Upper lobe of left lung (tissue), 4 donors: ENCODE data around the gene FAM83D.

ENCODE experiments used
- EP300 ChIP-seq, 4 donors: sonication (generic); formaldehyde crosslinking; IDR thresholded peaks; one replicate each; pipeline ENCODE4 v1.5.1; 2017; ENCODE audit warnings: antibody characterized with exemption in 4 of 4, control low read depth in 2 of 4
- POLR2A ChIP-seq, 4 donors: fragments of 450-650 bp; IDR thresholded peaks; one replicate each; pipeline ENCODE4 v1.5.1; 2016 to 2017; ENCODE audit warnings: antibody characterized with exemption in 4 of 4, mild to moderate bottlenecking in 2 of 4
- POLR2AphosphoS5 ChIP-seq, 2 donors: sonication (generic); formaldehyde crosslinking; IDR thresholded peaks; one replicate each; pipeline ENCODE4 v1.5.1; 2017; ENCODE audit warnings: antibody characterized with exemption in 2 of 2
- TF ChIP-seq, protein P1 (sequence below), 6 experiments: fragments of 450-650 bp in 4 of 6; fragments of 200-600 bp in 2 of 6; sonication (generic) in 2 of 6; IDR thresholded peaks; one replicate each; pipeline ENCODE4 v1.5.1; 2016 to 2019; ENCODE audit warnings: antibody characterized with exemption in 6 of 6

DNA sequence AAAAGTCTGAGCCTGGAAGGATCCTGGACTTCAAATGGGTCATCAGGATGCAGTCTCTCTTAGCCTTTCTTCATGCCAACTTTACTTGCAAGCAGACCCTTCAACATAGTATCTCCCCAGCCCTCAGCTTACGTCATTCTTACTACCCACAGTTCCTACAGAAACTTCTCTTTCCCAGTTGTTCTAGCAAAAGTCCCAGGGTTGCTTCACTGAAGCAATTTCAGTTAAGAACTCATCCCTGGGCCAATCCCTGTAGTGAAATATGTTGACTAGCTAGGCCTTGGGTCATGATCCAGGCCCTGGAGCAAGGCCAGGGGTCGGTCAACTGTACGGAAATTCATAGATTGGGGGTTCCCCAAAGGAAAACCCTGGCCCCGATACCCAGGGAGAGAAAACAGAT, 8.6 kb upstream of the FAM83D start:
- TF ChIP-seq POLR2A (IDR thresholded peaks at IDR 0.05) (no peak), EP300 (IDR thresholded peaks at IDR 0.05) (no peak), POLR2AphosphoS5 (IDR thresholded peaks at IDR 0.05) (no peak)
- TF ChIP-seq, protein P1, sequence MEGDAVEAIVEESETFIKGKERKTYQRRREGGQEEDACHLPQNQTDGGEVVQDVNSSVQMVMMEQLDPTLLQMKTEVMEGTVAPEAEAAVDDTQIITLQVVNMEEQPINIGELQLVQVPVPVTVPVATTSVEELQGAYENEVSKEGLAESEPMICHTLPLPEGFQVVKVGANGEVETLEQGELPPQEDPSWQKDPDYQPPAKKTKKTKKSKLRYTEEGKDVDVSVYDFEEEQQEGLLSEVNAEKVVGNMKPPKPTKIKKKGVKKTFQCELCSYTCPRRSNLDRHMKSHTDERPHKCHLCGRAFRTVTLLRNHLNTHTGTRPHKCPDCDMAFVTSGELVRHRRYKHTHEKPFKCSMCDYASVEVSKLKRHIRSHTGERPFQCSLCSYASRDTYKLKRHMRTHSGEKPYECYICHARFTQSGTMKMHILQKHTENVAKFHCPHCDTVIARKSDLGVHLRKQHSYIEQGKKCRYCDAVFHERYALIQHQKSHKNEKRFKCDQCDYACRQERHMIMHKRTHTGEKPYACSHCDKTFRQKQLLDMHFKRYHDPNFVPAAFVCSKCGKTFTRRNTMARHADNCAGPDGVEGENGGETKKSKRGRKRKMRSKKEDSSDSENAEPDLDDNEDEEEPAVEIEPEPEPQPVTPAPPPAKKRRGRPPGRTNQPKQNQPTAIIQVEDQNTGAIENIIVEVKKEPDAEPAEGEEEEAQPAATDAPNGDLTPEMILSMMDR (IDR thresholded peaks at IDR 0.05), result no peak
